Measurements from ENCODE around the gene ITGA1.
"Not testable (repeated sequence)": the region's sequence is repeated elsewhere in the genome, so short reads cannot be mapped to it uniquely, and the experiment has no call there.

The ITGA1 gene

DNA sequence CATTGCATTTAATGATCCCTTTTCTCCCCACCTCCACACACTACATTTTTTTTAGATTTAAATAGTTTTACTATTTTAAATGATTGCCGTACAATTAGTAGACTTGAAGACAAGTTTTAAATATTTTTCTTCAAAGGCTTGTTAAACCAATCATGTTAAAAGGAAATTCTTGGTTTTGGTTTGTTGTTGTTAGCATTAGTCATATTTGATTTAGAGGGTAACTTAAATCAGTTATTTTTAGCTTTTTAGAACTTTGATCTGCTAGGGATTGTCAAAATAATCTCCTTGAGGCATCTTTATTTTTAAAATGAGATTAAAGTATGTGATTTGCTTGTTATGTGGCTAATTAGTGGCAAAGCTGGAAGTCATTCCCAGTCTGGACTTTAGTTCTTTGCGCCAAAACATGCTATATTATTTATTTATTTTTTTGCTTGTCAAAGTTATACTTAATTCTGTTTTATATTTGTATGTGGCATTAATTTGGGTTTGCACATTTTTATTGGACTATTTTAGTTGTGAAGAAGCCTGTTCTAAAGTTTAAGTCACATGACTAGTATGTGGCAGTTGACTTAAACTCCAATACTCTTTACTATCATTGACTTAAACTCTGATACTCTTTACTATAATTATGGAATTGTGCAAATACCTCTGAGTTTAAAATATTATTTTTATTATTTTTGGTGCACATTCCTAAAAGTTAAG, 14.7 kb downstream of the ITGA1 start:
- no peak for DNase-seq (ENCODE audit: low spot score)

DNA sequence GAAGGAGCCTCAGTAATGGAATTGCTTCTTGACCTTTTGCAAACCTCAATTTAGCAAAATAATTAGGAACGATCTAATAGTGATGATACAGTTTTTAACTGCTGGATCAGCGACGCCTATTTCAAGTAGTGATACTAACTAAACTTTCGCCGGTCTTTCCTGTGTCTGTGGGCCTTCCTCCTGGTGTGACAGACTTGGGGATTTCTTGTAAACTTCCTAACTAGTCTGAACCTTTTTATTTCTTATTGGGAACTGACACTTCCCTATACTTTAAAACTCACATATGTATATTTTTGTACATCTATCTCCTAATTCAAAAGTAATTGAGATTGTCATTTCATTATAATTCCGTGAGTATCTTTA, 15.2 kb downstream of the ITGA1 start:
- no peak for DNase-seq (ENCODE audit: low spot score)

DNA sequence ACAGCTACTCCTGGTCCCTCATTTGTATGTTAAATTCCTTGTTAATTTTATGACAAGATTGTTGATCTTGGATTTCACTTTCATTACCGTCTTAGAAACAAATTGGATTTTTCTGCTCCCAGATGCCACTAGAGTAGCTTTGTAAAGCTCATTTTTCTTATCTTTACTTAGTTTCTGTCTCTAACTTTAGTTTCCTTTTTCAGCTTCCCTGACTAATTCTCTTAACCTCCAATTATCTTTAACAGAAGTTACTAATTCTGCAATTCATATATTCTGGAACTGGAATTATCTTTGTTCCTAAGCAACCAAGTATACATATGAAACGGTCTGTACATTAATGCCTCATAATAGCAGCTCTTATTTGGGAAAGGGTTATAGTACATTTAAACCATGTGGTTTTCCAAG, 16.7 kb downstream of the ITGA1 start:
- DNase-seq (ENCODE audit: low spot score) = no peak

DNA sequence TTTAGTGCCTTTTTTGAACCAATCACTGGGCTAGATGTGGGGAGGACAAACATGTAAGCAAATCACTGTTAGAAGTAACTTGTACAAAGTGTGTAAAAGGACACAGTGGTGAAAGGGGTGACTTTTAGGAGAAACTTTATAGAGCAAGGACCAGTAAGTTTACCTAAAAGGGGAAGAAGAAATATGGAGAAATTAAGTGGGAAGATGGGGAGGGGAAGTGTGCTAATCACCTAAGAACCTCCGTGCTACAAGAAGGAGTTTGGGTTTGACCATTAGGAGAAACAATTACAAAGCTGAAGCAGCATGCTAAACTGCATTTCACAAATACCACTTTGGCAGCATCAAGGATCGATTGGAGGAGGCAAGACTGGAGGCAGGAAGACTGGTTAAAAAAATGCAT, 17.3 kb downstream of the ITGA1 start:
- no peak for DNase-seq (ENCODE audit: low spot score)

DNA sequence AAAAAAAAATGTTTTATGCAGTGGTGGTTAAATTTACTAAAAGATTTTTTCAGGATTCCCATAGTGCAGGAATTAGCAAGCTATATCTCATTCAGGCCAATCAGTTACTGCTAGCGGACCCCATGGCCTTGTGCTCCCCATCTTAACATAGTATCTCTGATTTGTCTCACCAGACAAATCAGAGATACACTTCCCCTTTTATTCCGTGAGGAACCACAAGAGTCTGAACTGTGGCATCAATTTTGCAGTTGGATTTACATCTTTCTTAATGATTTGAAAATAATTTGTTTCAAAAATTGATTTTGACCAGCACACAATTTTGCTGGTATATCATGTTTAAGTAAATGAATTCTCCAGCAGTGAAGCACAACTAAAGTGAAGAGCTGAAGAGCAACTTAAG, 17.9 kb downstream of the ITGA1 start:
- no peak for DNase-seq (ENCODE audit: low spot score)

DNA sequence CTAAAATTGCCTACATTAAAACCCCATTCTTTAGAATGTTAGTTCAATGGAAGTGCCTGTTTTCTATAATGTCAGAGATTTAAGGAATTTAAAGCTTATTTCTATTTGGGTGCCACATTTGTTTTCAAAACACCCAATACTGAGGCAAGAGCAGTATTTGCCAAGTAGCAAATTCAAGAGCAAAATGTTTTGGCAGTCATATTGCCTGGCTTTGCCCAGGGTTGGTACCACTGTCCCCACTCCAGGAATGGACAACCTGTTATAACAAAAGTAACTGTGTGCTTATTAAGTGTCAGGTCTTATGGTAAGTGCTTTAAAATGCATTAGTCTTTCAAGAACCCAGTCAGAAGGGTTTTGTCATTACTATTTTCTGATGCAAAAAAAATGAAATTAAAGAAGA, 19.3 kb downstream of the ITGA1 start:
- DNase-seq (ENCODE audit: low spot score) = no peak

DNA sequence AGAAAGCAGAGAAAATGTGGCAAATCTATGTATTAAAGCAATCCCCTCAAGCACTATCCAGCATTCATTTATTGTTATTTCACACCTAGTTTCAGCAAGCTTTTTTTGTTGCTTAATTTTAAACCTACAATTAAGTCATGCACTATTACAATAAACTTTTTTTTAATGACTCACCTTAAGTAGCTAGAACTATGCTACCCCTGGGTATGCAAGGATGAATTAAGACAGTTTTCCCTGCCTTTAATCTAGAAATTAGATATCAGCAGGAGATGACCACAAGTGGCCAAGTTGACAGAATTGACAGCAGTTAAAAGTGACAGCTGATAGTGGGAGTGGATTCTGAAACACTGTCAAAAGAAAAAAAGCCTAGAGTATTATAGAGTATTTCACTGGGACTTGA, 20.0 kb downstream of the ITGA1 start:
- DNase-seq (ENCODE audit: low spot score) = no peak

DNA sequence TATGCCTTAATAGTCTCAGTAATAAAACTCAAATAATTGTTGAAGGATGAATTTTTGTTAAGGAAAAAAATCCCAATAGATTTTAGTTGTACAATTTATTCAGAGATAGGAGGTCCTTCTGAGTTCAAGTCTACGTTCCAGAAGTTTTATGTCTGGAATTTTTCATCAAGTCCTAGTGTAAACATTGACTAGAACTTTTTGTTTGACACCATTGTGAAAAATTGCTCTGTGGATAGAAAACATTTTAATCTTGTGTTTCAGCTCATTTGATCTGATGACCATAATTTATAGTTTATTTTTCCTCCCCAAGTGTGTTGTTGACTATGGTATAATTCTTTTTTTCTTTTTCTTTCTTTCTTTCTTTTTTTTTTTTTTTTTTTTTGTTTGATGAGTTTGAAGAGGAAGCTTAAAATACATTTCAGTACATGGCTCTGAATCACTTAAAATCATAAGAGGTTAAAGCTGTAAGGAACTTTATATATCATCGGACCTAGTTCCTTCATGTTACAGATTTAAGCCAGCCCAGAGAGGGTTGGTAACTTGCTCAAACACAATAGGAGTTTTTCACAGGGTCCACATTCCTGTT, 20.7 kb downstream of the ITGA1 start:
- DNase-seq (ENCODE audit: low spot score) = no peak

DNA sequence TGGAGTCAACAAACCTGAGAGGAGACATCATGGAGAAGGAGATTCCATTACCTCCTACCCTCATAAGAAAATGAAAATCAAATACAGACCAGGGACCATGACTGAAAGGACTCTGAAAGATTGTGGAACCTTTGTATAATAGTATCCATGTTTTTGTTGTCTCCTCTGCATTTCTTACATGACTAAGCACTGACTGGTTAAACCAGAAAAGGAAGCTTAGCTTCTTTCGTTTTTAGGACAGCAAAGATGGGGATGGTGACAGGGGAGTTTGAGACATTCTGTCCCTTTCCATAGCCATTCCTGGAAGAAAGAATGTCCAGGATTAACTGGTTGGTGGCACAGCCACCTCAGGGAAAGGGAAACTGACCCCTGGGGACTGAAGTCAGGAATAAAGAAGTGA, 22.2 kb downstream of the ITGA1 start:
- peak; percentile 52 for DNase-seq (ENCODE audit: low spot score)

DNA sequence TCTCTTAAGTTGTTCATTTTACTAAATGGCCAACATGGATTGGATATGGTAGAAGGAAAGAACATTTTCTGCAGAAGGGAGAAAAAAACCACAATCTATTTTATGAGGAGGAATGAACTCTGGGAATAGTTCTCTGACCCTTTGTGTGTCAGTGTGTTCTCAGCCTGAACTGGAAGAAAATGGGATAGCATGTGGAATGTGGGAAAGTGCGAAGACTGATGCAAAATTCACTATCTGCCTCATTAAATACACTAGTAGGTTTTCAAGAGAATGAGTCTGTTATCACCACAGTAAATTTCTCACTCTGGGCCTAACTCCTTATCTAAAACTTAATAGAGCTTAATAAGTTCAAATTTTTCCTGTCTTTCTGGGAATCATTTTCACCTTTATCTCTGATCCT, 22.7 kb downstream of the ITGA1 start:
- no peak for DNase-seq (ENCODE audit: low spot score)

DNA sequence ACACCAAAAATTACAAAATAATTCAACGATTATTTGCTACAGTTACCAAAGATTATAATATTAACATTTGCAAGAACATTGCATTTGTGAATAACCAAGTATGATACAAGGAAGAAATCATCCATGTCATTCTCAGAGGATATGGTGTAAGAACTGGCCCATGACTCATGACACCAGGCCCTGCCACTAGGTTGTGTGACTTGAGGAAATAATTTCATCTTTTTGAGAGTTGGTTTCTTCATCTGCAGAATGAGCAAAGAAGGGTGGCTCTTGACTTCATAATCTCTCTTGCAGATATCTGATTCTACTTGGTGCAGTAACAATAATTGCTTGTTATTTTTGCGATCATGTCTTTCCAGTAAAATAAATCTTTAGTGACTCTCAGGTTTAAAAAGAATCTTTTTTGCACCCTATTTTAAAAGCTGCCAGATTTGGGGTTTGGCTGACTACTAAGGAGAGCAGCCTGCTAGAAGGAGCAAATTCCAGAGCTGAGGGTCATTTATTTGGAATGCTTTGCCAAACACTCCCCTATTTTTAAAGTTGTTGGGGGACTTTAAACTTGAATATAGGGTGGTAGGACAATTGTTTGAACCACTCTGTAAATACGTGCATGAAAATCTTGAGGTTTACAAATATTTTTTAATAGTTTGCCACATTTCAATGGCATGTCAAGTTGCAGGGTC, 23.5 kb downstream of the ITGA1 start:
- DNase-seq (ENCODE audit: low spot score) = peak; percentile 56

DNA sequence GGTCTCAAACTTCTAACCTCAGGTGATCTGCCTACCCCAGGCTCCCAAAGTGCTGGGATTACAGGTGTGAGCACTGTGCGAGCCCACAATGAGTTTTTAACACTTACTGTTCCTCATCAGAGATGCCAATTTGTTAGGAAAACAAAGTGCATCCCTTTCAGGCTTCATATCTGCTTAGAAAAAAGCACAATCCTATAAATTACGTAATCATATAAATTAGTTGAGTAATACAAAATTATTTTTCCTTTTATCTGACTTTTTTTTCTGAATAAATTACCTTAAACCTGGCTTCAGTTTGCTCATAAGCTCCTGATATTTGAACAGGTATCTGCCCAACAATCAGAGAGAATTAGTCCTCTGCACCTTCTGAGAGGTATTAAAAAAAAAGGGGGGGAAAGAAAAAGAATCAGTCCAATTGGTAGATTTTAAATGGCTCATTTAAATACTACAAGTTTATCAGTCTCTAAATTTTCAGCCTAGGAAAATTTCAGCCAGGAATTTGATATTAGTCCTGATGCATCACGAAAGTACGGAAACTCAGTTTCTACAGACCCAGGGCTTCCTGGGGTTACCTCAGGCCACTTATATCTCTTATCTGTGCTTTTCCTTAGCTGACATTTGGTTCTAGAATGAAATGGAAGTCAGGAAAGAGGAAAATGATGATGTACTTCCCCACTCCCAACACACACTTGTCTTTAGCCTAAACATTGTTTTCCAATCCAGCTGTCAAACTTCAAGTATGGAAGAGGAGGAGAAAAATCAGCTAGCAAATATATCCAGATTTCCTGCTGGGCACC, 26.8 kb downstream of the ITGA1 start:
- DNase-seq (ENCODE audit: low spot score) = no peak

DNA sequence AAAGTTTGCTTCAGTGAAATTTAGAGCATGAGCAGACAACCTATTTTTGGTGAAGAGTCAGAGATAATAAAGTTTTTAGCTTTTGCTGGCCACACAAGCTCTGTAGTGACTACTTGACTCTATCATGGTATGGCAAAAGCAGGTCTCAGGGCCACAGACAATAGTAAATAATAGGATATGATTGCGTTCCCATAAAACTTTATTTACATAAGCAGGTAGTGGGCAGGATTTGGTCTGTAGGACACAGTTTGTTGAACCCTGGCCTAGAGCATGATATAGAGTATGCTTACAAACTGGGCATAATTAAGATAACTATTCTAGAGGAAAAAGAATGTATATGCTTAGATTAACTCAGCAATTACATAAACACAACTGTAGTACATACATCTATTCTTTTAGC, 30.1 kb downstream of the ITGA1 start:
- DNase-seq (ENCODE audit: low spot score) = no peak

DNA sequence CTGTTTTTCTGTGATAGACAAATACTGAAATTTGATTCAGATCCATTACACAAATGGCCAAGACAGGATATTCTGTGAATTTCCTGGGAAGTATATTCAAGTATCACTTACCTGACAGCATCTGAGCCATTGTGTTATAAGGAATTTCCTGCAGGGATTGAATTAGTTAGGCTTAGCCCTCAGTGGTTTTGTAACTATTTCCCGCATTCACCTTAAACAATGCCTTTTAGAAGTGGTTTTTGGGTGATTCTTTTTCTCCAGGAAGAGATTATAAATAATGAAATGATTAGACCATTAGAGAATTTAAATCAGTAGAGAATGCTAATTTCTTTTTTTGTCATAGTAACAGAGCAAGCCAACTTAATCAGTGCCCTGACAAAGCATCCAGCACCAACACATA, 30.6 kb downstream of the ITGA1 start:
- no peak for DNase-seq (ENCODE audit: low spot score)

DNA sequence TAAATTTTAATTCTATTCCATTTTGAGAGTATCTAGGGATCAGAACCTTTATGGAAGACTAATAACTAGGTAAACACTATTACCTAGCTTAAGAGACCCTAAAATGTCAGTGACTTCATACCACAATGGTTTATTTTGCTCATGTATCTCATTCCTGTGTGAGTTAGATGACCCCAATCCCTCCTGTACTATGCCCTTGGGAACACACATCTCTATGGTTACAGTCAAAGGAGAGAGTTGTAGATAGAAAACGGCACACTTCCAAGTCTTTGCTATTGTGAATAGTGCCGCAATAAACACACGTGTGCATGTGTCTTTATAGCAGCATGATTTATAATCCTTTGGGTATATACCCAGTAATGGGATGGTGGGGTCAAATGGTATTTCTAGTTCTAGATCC, 31.1 kb downstream of the ITGA1 start:
- not testable (repeated sequence) for DNase-seq (ENCODE audit: low spot score)

DNA sequence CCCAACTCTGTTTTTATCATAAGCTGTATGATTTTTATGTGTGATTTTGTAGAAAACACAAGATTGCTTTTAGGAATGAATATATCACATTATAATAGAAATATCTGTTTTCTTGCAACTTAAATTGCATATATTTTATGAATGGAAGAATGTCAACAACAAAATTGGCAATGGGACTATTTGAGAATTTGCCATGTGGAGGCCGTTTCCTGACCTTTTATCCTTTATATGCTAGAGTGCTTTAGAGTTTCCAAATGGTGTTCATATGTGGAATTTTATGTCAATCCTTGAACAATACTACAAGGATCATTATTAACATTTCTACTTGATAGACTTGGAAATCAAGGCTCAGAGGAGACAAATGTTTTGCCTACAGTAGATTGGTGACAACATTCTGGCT, 34.2 kb downstream of the ITGA1 start:
- no peak for DNase-seq (ENCODE audit: low spot score)

DNA sequence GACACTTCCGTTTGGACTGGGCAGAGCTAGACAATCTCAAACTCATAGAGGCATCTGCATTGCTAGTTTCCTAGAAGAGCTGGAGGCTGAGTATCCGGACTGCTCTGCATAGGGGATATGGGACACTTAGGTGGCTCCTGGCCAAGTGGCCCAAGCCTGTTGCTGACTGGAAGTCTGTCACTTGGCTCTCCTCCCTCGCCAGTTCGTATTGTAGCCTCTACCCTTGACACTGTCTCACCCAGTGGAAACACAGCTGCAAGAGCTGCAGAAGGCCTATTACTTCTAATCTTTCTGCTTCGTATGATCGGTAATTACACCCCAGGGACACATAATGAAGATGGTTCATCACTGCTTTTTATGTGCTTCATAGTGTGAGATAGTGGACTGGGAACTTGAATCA, 34.7 kb downstream of the ITGA1 start:
- peak; percentile 13 for DNase-seq (ENCODE audit: low spot score)

DNA sequence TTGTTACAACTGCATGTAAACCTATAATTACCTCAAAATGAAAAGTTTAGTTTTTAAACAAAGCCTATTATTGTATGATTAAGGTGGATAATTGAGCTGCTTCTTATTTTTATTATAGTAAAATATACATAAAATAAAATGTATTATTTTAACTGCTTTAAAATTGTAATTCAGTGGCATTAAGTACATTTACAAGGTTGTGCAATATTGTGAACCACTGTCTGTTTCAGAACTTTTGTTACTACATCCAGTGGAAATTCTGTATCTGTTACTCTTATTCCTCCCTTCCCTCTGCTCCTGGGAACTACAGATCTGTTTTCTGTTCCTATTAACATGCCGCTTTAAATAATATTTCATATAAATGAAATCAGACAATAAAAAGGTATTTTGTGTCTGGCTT, 37.1 kb downstream of the ITGA1 start:
- no peak for DNase-seq (ENCODE audit: low spot score)

DNA sequence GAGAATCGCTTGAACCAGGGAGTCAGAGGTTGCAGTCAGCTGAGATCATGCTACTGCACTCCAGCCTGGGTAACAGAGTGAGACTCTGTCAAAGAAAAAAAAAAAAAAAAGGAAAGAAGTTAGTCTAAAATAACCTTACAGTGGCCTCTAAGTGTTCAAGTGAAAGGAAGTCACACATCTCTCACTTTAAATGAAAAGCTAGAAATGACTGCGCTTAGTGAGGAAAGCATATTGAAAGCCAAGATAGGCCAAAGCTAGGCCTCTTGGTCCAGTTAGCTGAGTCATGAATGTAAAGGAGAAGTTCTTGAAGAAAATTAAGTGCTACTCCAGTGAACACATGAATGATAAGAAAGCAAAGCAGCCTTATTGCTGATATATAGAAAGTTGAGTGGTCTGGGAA, 38.1 kb downstream of the ITGA1 start:
- DNase-seq (ENCODE audit: low spot score) = no peak

DNA sequence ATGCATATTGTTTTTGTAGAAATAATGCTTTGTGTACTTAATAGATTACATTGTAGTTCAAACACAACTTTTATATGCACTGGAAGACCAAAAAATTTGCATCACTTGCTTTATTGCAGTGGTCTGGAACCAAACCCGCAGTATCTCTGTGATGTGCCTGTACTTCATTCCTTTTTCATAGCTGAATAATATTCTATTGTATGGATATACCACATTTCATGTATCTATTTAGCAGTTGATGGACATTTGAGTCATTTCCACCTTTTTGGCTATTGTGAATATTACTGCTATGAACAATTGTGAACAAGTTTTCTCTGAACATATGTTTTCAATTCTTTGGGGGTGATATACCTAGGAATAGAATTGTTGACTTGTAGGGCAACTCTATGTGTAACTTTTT, 40.1 kb downstream of the ITGA1 start:
- DNase-seq (ENCODE audit: low spot score) = no peak

DNA sequence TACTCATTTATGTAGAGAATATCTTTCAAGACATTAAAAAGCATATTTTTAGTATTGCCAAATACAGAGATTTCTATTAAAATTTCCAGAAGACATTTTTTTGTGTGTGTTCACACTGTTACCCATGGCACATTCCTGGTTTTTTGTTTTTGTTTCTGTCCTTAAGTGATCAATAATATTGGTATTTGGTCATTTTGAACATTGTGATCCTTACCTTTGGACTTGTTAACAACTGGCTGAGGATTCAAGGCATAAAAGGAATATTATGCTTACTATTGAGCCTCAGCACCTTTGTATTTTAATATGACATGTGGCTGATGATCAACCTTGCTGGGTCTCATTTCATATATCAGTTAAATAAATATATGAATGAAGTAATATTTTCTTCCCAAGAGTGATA, 41.9 kb downstream of the ITGA1 start:
- DNase-seq (ENCODE audit: low spot score) = no peak

DNA sequence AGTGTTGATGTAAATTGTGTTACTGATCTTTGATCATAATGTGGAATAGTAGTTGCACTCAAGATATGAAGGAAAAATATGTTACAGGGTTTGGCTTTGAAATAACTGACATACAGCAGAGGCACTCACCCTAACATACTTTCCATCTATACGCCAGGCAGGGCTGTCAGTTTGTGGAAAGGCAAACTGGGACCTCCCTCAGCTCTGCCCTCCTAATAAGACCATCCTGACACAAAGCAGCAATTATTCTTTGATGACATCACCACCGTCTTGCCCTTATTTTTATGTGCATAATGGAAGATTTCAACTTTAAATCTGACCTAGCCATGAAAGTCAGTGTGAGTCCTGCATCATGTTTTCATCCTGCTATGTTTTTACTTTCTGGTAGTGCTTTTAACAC, 42.9 kb downstream of the ITGA1 start:
- no peak for DNase-seq (ENCODE audit: low spot score)

Data from AG08395 (cell line).